HEK293 (cell line): ENCODE results near the gene B4GALNT4.

Experiments used
- CTCF ChIP-seq: fragments of 450-650 bp; formaldehyde crosslinking; IDR thresholded peaks from 2 replicates; pipeline ENCODE4 v1.5.1; 2016; ENCODE audit warnings: missing biosample characterization, missing genetic modification characterization
- ZNF580 ChIP-seq: fragments of 450-650 bp; formaldehyde crosslinking; IDR thresholded peaks from 2 replicates; pipeline ENCODE4 v1.5.1; 2016; ENCODE audit warnings: missing biosample characterization, missing genetic modification characterization

- TF ChIP-seq CTCF (tag by site-specific recombination) (no peak), ZNF580 (no peak)
Observed at GRCh38 chr11:355581-356458, 13.5 kb upstream of the B4GALNT4 start.
